ENCODE results near the gene TMEM97. TPM values are rescaled to one million over a fixed set of nuclear protein-coding genes. Genes with fewer than 3 reads are reported as not detected.

Gene TMEM97
- total and polyA plus RNA-seq, 9 of the 15 experiments (the other 6 are each of a cell fraction or from before 2014, with no cell fraction given) = 34.6 to 121 (median 76.0) TPM

GRCh38 chr17:28335201-28335958, 16.4 kb downstream of the TMEM97 start, which contains the start of the genes IFT20 and TNFAIP1 (continued):
- TF ChIP-seq ZNF347 (CRISPR knock-in tag; IDR thresholded peaks at IDR 0.05; ENCODE audit: low read depth) (no peak), FOS (IDR thresholded peaks at IDR 0.05; ENCODE audit: extremely low read depth, insufficient read length) (no peak), ATF1 (CRISPR knock-in tag; IDR thresholded peaks at IDR 0.05) (peak; percentile 82), ATF1 (tag; IDR thresholded peaks at IDR 0.05) (peak; percentile 99), HNRNPLL (IDR thresholded peaks at IDR 0.05; ENCODE audit: low read depth, low read length, poor library complexity, severe bottlenecking) (peak; percentile 39), ZNF766 (CRISPR knock-in tag; conservative IDR thresholded peaks at IDR 0.05) (peak; percentile 88), HSF4 (CRISPR knock-in tag; IDR thresholded peaks at IDR 0.05; ENCODE audit: borderline replicate concordance) (no peak), HDGF (IDR thresholded peaks at IDR 0.05) (no peak), UBTF (IDR thresholded peaks at IDR 0.05; ENCODE audit: borderline replicate concordance in 1 of 2, low read depth in 2 of 2, low read length in 2 of 2) (no peak), CREB1 (IDR thresholded peaks at IDR 0.05) (peak; percentile 94), CREB1 (CRISPR knock-in tag; IDR thresholded peaks at IDR 0.05) (peak; percentile 95), FOXK1 (CRISPR knock-in tag; IDR thresholded peaks at IDR 0.05; ENCODE audit: borderline replicate concordance) (peak; percentile 80; the same call in 1 of the 2 replicates), ZBTB9 (CRISPR knock-in tag; IDR thresholded peaks at IDR 0.05) (peak; percentile 99), CREBBP (IDR thresholded peaks at IDR 0.05; ENCODE audit: low read depth, low read length) (no peak), ZNF431 (CRISPR knock-in tag; IDR thresholded peaks at IDR 0.05) (no peak), SP2 (IDR thresholded peaks at IDR 0.05; ENCODE audit: extremely low read depth, low read depth, low read length, poor library complexity, severe bottlenecking) (no peak), PTRF (tag; IDR thresholded peaks at IDR 0.05) (no peak), TEAD4 (IDR thresholded peaks at IDR 0.05; ENCODE audit: low read length) (peak; percentile 63; the same call in 1 of the 2 replicates), TEAD4 (CRISPR knock-in tag; IDR thresholded peaks at IDR 0.05; ENCODE audit: borderline replicate concordance) (no peak), ELF4 (CRISPR knock-in tag; IDR thresholded peaks at IDR 0.05) (no peak), THRA (IDR thresholded peaks at IDR 0.05) (no peak), ZNF24 (IDR thresholded peaks at IDR 0.05) (no peak), NR3C1 (CRISPR knock-in tag; IDR thresholded peaks at IDR 0.05) (no peak), NFIX (CRISPR knock-in tag; IDR thresholded peaks at IDR 0.05; ENCODE audit: low read depth) (no peak; the same call in 1 of the 2 replicates), CEBPG (CRISPR knock-in tag; IDR thresholded peaks at IDR 0.05) (no peak), CEBPG (tag; conservative IDR thresholded peaks at IDR 0.05 in 1 of 2, IDR thresholded peaks at IDR 0.05 in 1 of 2) (no peak)

All from K562 (cell line).